Activated T-helper 1 cell treated with Interleukin-2 at 50 U/mL for 16 hours (primary cell): ENCODE data around the gene MAD1L1.

ENCODE experiments used
- DNase-seq: peaks from one replicate; pipeline ENCODE4 v3.0.0-alpha.2; 2020; ENCODE audit warnings: low read depth

MAD1L1 gene

GRCh38 chr7:2242541-2243429 lies 10.0 kb upstream of the MAD1L1 start:
- no peak for DNase-seq

- DNase-seq: peak; percentile 52
These were observed 9.1 kb upstream of the MAD1L1 start, which contains the start of the genes MRM2 and NUDT1 for GRCh38 chr7:2241580-2242540. Gene MRM2 (minus strand): TSS chr7:2242205. CDS start chr7:2242169, 36 bp downstream. Gene NUDT1 (plus strand): TSS chr7:2242226. CDS start chr7:2244575, 2,349 bp downstream.

GRCh38 chr7:2239242-2239641 lies 6.5 kb upstream of the MAD1L1 start:
- DNase-seq: no peak

- no peak for DNase-seq
These were observed 4.4 kb upstream of the MAD1L1 start for GRCh38 chr7:2237109-2237602.

- DNase-seq: no peak
These were observed 1.2 kb upstream of the MAD1L1 start for GRCh38 chr7:2233926-2234325.

- no peak for DNase-seq
These were observed 566 bp downstream of the MAD1L1 start for GRCh38 chr7:2231992-2232765.

GRCh38 chr7:2230882-2231281 lies 1.9 kb downstream of the MAD1L1 start:
- no peak for DNase-seq

- DNase-seq: no peak
These were observed 2.5 kb downstream of the MAD1L1 start for GRCh38 chr7:2230226-2230625.

GRCh38 chr7:2229467-2229866 lies 3.3 kb downstream of the MAD1L1 start:
- DNase-seq: no peak

- no peak for DNase-seq
These were observed 3.8 kb downstream of the MAD1L1 start for GRCh38 chr7:2228921-2229320.

- DNase-seq: no peak
These were observed 5.0 kb downstream of the MAD1L1 start for GRCh38 chr7:2227699-2228098.

- no peak for DNase-seq
These were observed 6.9 kb downstream of the MAD1L1 start for GRCh38 chr7:2225830-2226229.

GRCh38 chr7:2225336-2225735 lies 7.4 kb downstream of the MAD1L1 start:
- no peak for DNase-seq

- DNase-seq: no peak
These were observed 7.8 kb downstream of the MAD1L1 start for GRCh38 chr7:2224934-2225333.

GRCh38 chr7:2224491-2224928 lies 8.2 kb downstream of the MAD1L1 start:
- no peak for DNase-seq

- DNase-seq: no peak
These were observed 9.4 kb downstream of the MAD1L1 start for GRCh38 chr7:2223321-2223720.

- no peak for DNase-seq
These were observed 10.2 kb downstream of the MAD1L1 start for GRCh38 chr7:2222516-2222915.

- DNase-seq: no peak
These were observed 11.8 kb downstream of the MAD1L1 start for GRCh38 chr7:2220954-2221353.

- DNase-seq: no peak
These were observed 12.2 kb downstream of the MAD1L1 start for GRCh38 chr7:2220506-2220905.

- no peak for DNase-seq
These were observed 12.7 kb downstream of the MAD1L1 start for GRCh38 chr7:2220030-2220429.

GRCh38 chr7:2219606-2220005 lies 13.1 kb downstream of the MAD1L1 start:
- DNase-seq: no peak

- no peak for DNase-seq
These were observed 13.6 kb downstream of the MAD1L1 start for GRCh38 chr7:2219136-2219535.
